HepG2 (cell line): Measurements from ENCODE around the gene CDK5RAP2. TPM values are rescaled to one million over a fixed set of nuclear protein-coding genes. Genes with fewer than 3 reads are reported as not detected.

Experiments
- ARID5B ChIP-seq: IDR thresholded peaks from 2 replicates; pipeline ENCODE4 v1.4.0; 2020; ENCODE audit warnings: mild to moderate bottlenecking, missing genetic modification reagents
- ATF7-NPFF ChIP-seq: sonication (generic); formaldehyde crosslinking; IDR thresholded peaks from 2 replicates; pipeline ENCODE4 v1.8.1; 2023; ENCODE audit warnings: mild to moderate bottlenecking, low read depth, missing genetic modification reagents, moderate library complexity
- CENPX ChIP-seq: sonication (generic); formaldehyde crosslinking; IDR thresholded peaks from 2 replicates; pipeline ENCODE4 v1.9.0; 2021; ENCODE audit warnings: mild to moderate bottlenecking, missing genetic modification reagents, moderate library complexity
- CHD2 ChIP-seq: IDR thresholded peaks from 2 replicates; pipeline ENCODE4 v1.6.1; 2011; ENCODE audit warnings: low read depth, low read length, improper control_type of control experiment
- CREB1 ChIP-seq, 2 experiments: fragments of 450-650 bp in 1 of 2; IDR thresholded peaks; 2 replicates each; pipeline ENCODE4 v1.6.1; 2016 to 2017; ENCODE audit warnings: control low read depth in 1 of 2, mild to moderate bottlenecking in 1 of 2, missing compliant biosample characterization in 1 of 2, missing genetic modification characterization in 1 of 2
- FOSL1 ChIP-seq: sonication (generic); formaldehyde crosslinking; IDR thresholded peaks from 2 replicates; pipeline ENCODE4 v1.9.0; 2021; ENCODE audit warnings: missing genetic modification reagents, borderline replicate concordance
- HDAC1 ChIP-seq: sonication (generic); formaldehyde crosslinking; IDR thresholded peaks from 2 replicates; pipeline ENCODE4 v1.5.1; 2020; ENCODE audit warnings: mild to moderate bottlenecking, missing genetic modification reagents
- MLLT10 ChIP-seq: sonication (generic); formaldehyde crosslinking; IDR thresholded peaks from 2 replicates; pipeline ENCODE4 v1.4.0; 2020; ENCODE audit warnings: missing genetic modification reagents
- NBN ChIP-seq: fragments of 450-650 bp; conservative IDR thresholded peaks from 2 replicates; pipeline ENCODE4 v1.6.1; 2017
- NFYB ChIP-seq: sonication (generic); formaldehyde crosslinking; IDR thresholded peaks from 2 replicates; pipeline ENCODE4 v1.4.0; 2020; ENCODE audit warnings: missing genetic modification reagents
- RNF219 ChIP-seq: sonication (generic); formaldehyde crosslinking; IDR thresholded peaks from 2 replicates; pipeline ENCODE4 v1.5.0; 2020; ENCODE audit warnings: mild to moderate bottlenecking, missing genetic modification reagents
- SKIL ChIP-seq: sonication (generic); formaldehyde crosslinking; IDR thresholded peaks from 2 replicates; pipeline ENCODE4 v1.8.0; 2022; ENCODE audit warnings: missing genetic modification reagents, mild to moderate bottlenecking, moderate library complexity, borderline replicate concordance
- SP140L ChIP-seq: sonication (generic); formaldehyde crosslinking; IDR thresholded peaks from 2 replicates; pipeline ENCODE4 v1.4.0; 2020; ENCODE audit warnings: missing genetic modification reagents, borderline replicate concordance
- ZBTB21 ChIP-seq: sonication (generic); formaldehyde crosslinking; IDR thresholded peaks from 2 replicates; pipeline ENCODE4 v1.4.0; 2020; ENCODE audit warnings: missing genetic modification reagents
- ZFP36L1 ChIP-seq: sonication (generic); formaldehyde crosslinking; IDR thresholded peaks from 2 replicates; pipeline ENCODE4 v1.8.0; 2022; ENCODE audit warnings: mild to moderate bottlenecking, missing genetic modification reagents, moderate library complexity
- ZKSCAN5 ChIP-seq: sonication (generic); formaldehyde crosslinking; IDR thresholded peaks from 2 replicates; pipeline ENCODE4 v1.5.1; 2020; ENCODE audit warnings: mild to moderate bottlenecking, missing genetic modification reagents
- ZNF121 ChIP-seq: sonication (generic); formaldehyde crosslinking; IDR thresholded peaks from 2 replicates; pipeline ENCODE4 v1.5.0; 2020; ENCODE audit warnings: mild to moderate bottlenecking, missing genetic modification reagents
- ZNF234 ChIP-seq: sonication (generic); formaldehyde crosslinking; conservative IDR thresholded peaks from 2 replicates; pipeline ENCODE4 v1.5.1; 2020; ENCODE audit warnings: mild to moderate bottlenecking, missing genetic modification reagents
- ZNF530 ChIP-seq: sonication (generic); formaldehyde crosslinking; IDR thresholded peaks from 2 replicates; pipeline ENCODE4 v1.5.0; 2020; ENCODE audit warnings: low read depth, mild to moderate bottlenecking, missing genetic modification reagents
- ZNF549 ChIP-seq: sonication (generic); formaldehyde crosslinking; IDR thresholded peaks from 2 replicates; pipeline ENCODE4 v1.5.0; 2020; ENCODE audit warnings: missing genetic modification reagents
- ZNF629 ChIP-seq: sonication (generic); formaldehyde crosslinking; conservative IDR thresholded peaks from 2 replicates; pipeline ENCODE4 v1.5.0; 2020; ENCODE audit warnings: missing genetic modification reagents
- ZNF773 ChIP-seq: sonication (generic); formaldehyde crosslinking; IDR thresholded peaks from 2 replicates; pipeline ENCODE4 v1.4.0; 2020; ENCODE audit warnings: missing genetic modification reagents, borderline replicate concordance
- ZSCAN9 ChIP-seq: IDR thresholded peaks from 2 replicates; pipeline ENCODE4 v1.6.1; 2016; ENCODE audit warnings: borderline replicate concordance
- polyA plus RNA-seq, 8 experiments: library from polyadenylated mRNA; depleted of rRNA in 3 of 8; stranded (reverse) in 7 of 8; unstranded in 1 of 8; fragments of >200 nt; fragmentation: Illumina TruSeq in 4 of 8; extraction: Trizol in 4 of 8; gene quantifications; 2 replicates each; pipeline versions ENCODE4 v1.2.1 to v1.2.3, GENCODE V29; 2011 to 2016; ENCODE audit warnings: low read depth in 4 of 8, missing spikeins in 1 of 8, mixed read lengths in 1 of 8; ENCODE audit not compliant: insufficient read depth in 1 of 8
- total RNA-seq, 5 experiments: library from RNA; depleted of rRNA; stranded (reverse); fragments of >200 nt; fragmentation: Illumina TruSeq; extraction: Trizol; gene quantifications; 2 replicates each; pipeline ENCODE4 v1.2.3, GENCODE V29; 2016; ENCODE audit warnings: low read depth in 1 of 5

The CDK5RAP2 gene
- total and polyA plus RNA-seq, 2 of the 13 experiments (the other 11 are each of a cell fraction or from before 2014, with no cell fraction given), result 31.8 to 42.2 TPM

- TF ChIP-seq ARID5B (peak; percentile 44), ZNF629 (CRISPR knock-in tag) (no peak), SP140L (no peak), SKIL (CRISPR knock-in tag) (no peak), ZKSCAN5 (CRISPR knock-in tag) (no peak), ZBTB21 (CRISPR knock-in tag) (no peak), ZNF530 (CRISPR knock-in tag) (no peak), ZNF234 (CRISPR knock-in tag) (no peak), CREB1 (IDR thresholded peaks at IDR 0.05) (no peak), CREB1 (CRISPR knock-in tag; IDR thresholded peaks at IDR 0.05) (no peak), MLLT10 (CRISPR knock-in tag) (no peak), FOSL1 (no peak), CENPX (CRISPR knock-in tag) (no peak), HDAC1 (CRISPR knock-in tag) (no peak), ZSCAN9 (CRISPR knock-in tag) (no peak), NFYB (CRISPR knock-in tag) (no peak), NBN (no peak), CHD2 (no peak), RNF219 (no peak; the same call in 1 of the 2 replicates), ZNF773 (no peak), ZFP36L1 (CRISPR knock-in tag) (no peak), ZNF549 (CRISPR knock-in tag) (no peak), ATF7-NPFF (no peak), ZNF121 (CRISPR knock-in tag) (no peak)
These were observed 192.5 kb downstream of the CDK5RAP2 start (continued) for GRCh38 chr9:120387257-120388002.
